K562 (cell line): Measurements from ENCODE around the gene FTH1. TPM values are rescaled to one million over a fixed set of nuclear protein-coding genes. Genes with fewer than 3 reads are reported as not detected.

Experiments used
- AFF1 ChIP-seq, 2 experiments: fragments of 450-650 bp; IDR thresholded peaks; 2 replicates each; pipeline ENCODE4 v1.6.1; 2018; ENCODE audit warnings: mild to moderate bottlenecking in 2 of 2, low read depth in 1 of 2; ENCODE audit not compliant: partially characterized antibody in 2 of 2
- BRCA1 ChIP-seq, 2 experiments: fragments of 450-650 bp in 1 of 2; sonication (generic) in 1 of 2; formaldehyde crosslinking in 1 of 2; IDR thresholded peaks; 2 replicates each; pipeline versions ENCODE4 v1.5.0 to v1.6.1; 2017 to 2020; ENCODE audit warnings: mild to moderate bottlenecking in 1 of 2, missing genetic modification reagents in 1 of 2
- CBFA2T3 ChIP-seq: fragments of 450-650 bp; IDR thresholded peaks from 2 replicates; pipeline ENCODE4 v1.6.1; 2017
- CC2D1A ChIP-seq: fragments of 450-650 bp; IDR thresholded peaks from 2 replicates; pipeline ENCODE4 v1.6.1; 2017; ENCODE audit warnings: mild to moderate bottlenecking
- ELF1 ChIP-seq: fragments of 200-800 bp; sonication (Bioruptor generic); IDR thresholded peaks from 2 replicates; pipeline ENCODE4 v1.6.1; 2016; ENCODE audit warnings: missing genetic modification characterization, missing compliant biosample characterization
- HDAC6 ChIP-seq: IDR thresholded peaks from 2 replicates; pipeline ENCODE4 v1.6.1; 2012; ENCODE audit warnings: low read depth, mild to moderate bottlenecking, control low read depth, inconsistent platforms, low read length, moderate library complexity
- KDM1A ChIP-seq, 2 experiments: fragments of 450-650 bp; IDR thresholded peaks; 2 replicates each; pipeline ENCODE4 v1.6.1; 2016; ENCODE audit warnings: mild to moderate bottlenecking in 2 of 2
- MCM2 ChIP-seq: fragments of 450-650 bp; IDR thresholded peaks from 2 replicates; pipeline ENCODE4 v1.6.1; 2017; ENCODE audit warnings: low read depth, mild to moderate bottlenecking
- MLLT1 ChIP-seq, 2 experiments: fragments of 450-650 bp; IDR thresholded peaks; 2 replicates each; pipeline ENCODE4 v1.6.1; 2016
- NR1H2 ChIP-seq: sonication (generic); formaldehyde crosslinking; IDR thresholded peaks from 2 replicates; pipeline ENCODE4 v1.4.0; 2020; ENCODE audit warnings: mild to moderate bottlenecking, missing genetic modification reagents
- OTX1 ChIP-seq: fragments of 450-650 bp; formaldehyde crosslinking; IDR thresholded peaks from 2 replicates; pipeline ENCODE4 v1.4.0; 2022; ENCODE audit warnings: mild to moderate bottlenecking
- RBM39 ChIP-seq: fragments of 200-400 bp; formaldehyde crosslinking; optimal IDR thresholded peaks from 2 replicates; pipeline ENCODE3; 2018; ENCODE audit warnings: low read depth, low read length
- SMAD4 ChIP-seq: fragments of 250-450 bp; sonication (Bioruptor Pico); conservative IDR thresholded peaks from 2 replicates; pipeline ENCODE4 v1.8.0; 2021; ENCODE audit warnings: inconsistent platforms, mild to moderate bottlenecking, moderate library complexity
- ZBTB49 ChIP-seq: sonication (generic); formaldehyde crosslinking; IDR thresholded peaks from 2 replicates; pipeline ENCODE4 v1.8.0; 2022; ENCODE audit warnings: missing genetic modification reagents, mild to moderate bottlenecking, borderline replicate concordance
- ZEB2 ChIP-seq: fragments of 450-650 bp; IDR thresholded peaks from 2 replicates; pipeline ENCODE4 v1.6.1; 2016
- ZNF282 ChIP-seq: sonication (generic); formaldehyde crosslinking; IDR thresholded peaks from 2 replicates; pipeline ENCODE4 v1.8.1; 2023; ENCODE audit warnings: missing genetic modification reagents
- ZNF740 ChIP-seq, 3 experiments: fragments of 200-800 bp in 1 of 3; sonication (Bioruptor generic) in 1 of 3; sonication (generic) in 1 of 3; formaldehyde crosslinking in 1 of 3; IDR thresholded peaks; 2 replicates each; pipeline versions ENCODE4 v1.6.1 to v1.8.0; 2016 to 2022; ENCODE audit warnings: mild to moderate bottlenecking in 2 of 3, missing compliant biosample characterization in 2 of 3, missing genetic modification characterization in 2 of 3, missing genetic modification reagents in 1 of 3
- polyA plus RNA-seq, 8 experiments: library from polyadenylated mRNA; depleted of rRNA in 4 of 8; stranded (reverse) in 5 of 8; unstranded in 3 of 8; fragments of >200 nt; fragmentation: Nextera tagmentation in 2 of 8; fragmentation: Illumina TruSeq in 1 of 8; extraction: Ambion mirVana in 2 of 8; extraction: Trizol in 1 of 8; gene quantifications; 2 replicates each; pipeline versions ENCODE4 v1.2.1 to v1.2.3, GENCODE V29; 2011 to 2014; ENCODE audit warnings: inconsistent platforms in 1 of 8, missing spikeins in 1 of 8
- total RNA-seq, 7 experiments: library from RNA; depleted of rRNA in 6 of 7; stranded (reverse); fragments of >200 nt in 6 of 7; fragmentation: Illumina TruSeq in 2 of 7; extraction: Trizol in 2 of 7; gene quantifications; 2 replicates each; pipeline versions ENCODE4 v1.2.1 to v1.2.3, GENCODE V29; 2011 to 2021; ENCODE audit warnings: low replicate concordance in 1 of 7

FTH1 gene
- total and polyA plus RNA-seq, 9 of the 15 experiments (the other 6 are each of a cell fraction or from before 2014, with no cell fraction given), result 370 to 3,146 (median 802) TPM

- no peak for TF ChIP-seq ZNF740 (CRISPR knock-in tag; IDR thresholded peaks at IDR 0.05)
- TF ChIP-seq ZNF740 (tag; IDR thresholded peaks at IDR 0.05), result 0 out of 4 replicates have a peak, but pooled peaks of 1 of the 2 experiments have one; percentile 77
- no peak for TF ChIP-seq ZBTB49 (CRISPR knock-in tag)
- no peak for TF ChIP-seq MCM2
- no peak for TF ChIP-seq BRCA1 (IDR thresholded peaks at IDR 0.05)
- TF ChIP-seq BRCA1 (CRISPR knock-in tag; IDR thresholded peaks at IDR 0.05), result no peak
- peak; percentile 1 to 45; a peak in 1 of 4 replicates for TF ChIP-seq MLLT1 (IDR thresholded peaks at IDR 0.05)
- TF ChIP-seq AFF1 (IDR thresholded peaks at IDR 0.05; ENCODE audit: low read depth in 1 of 2, partially characterized antibody in 2 of 2), result peak in 1 of 2 experiments; percentile 5
- peak; percentile 80; the same call in 1 of the 2 replicates for TF ChIP-seq NR1H2
- no peak for TF ChIP-seq RBM39
- no peak for TF ChIP-seq ZNF282 (CRISPR knock-in tag)
- no peak for TF ChIP-seq CBFA2T3
- TF ChIP-seq SMAD4 (CRISPR knock-in tag), result peak; percentile 45; the same call in 1 of the 2 replicates
- TF ChIP-seq KDM1A (IDR thresholded peaks at IDR 0.05), result no peak
- TF ChIP-seq ELF1 (tag), result peak; percentile 6; the same call in 1 of the 2 replicates
- no peak for TF ChIP-seq ZEB2
- no peak for TF ChIP-seq HDAC6
- no peak for TF ChIP-seq CC2D1A
- TF ChIP-seq OTX1 (CRISPR knock-in tag), result 0 out of 2 replicates have a peak, but pooled peaks have one; percentile 59
Measured at GRCh38 chr11:61967924-61968757, 707 bp upstream of the FTH1 start (continued).
